Activated CD4-positive, alpha-beta T cell treated with anti-CD3 and anti-CD28 coated beads for 1 hour (primary cell): ENCODE measurements around the gene LPGAT1.
A peak's percentile ranks its signal among the peaks of the same experiment; 100 is the strongest.
"Not testable (repeated sequence)": the region's sequence is repeated elsewhere in the genome, so short reads cannot be mapped to it uniquely, and the experiment has no call there.

ENCODE experiments used
- DNase-seq: peaks from one replicate; pipeline ENCODE4 v3.0.0-alpha.2; 2020

Gene LPGAT1

GRCh38 chr1:211830328-211831142 is at the start of gene LPGAT1:
Gene LPGAT1 (minus strand): TSS chr1:211830763. CDS start chr1:211829296, 1,467 bp downstream.
- DNase-seq = peak; percentile 59

GRCh38 chr1:211879475-211879874 is 48.9 kb upstream of the LPGAT1 start:
- DNase-seq = no peak

GRCh38 chr1:211876851-211877590 is 46.5 kb upstream of the LPGAT1 start:
- DNase-seq = no peak

DNA sequence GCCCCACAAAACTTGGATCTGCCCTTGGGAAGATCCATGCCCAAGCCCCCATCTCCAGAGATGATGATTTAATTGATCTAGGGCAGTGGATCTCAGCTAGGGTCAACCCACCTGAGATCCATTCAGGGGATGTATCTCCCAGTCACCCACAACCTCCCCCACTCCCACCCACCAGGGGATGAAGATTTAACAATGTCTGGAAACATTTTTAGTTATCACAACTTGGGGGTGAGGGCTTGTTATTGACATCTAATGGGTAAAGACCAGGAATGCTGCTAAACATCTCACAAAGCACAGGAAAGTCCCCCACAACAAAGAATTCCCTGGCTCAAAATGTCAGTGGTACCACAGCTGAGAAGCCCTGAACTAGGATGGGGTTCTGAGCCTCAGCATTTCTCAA is 45.0 kb upstream of the LPGAT1 start:
- DNase-seq = no peak

- no peak for DNase-seq
Observed at GRCh38 chr1:211874521-211875347, 44.2 kb upstream of the LPGAT1 start.

GRCh38 chr1:211873731-211874130 is 43.2 kb upstream of the LPGAT1 start:
- DNase-seq = not testable (repeated sequence)

GRCh38 chr1:211870156-211870555 is 39.6 kb upstream of the LPGAT1 start:
- DNase-seq = no peak

GRCh38 chr1:211865180-211865579 is 34.6 kb upstream of the LPGAT1 start:
- DNase-seq = no peak

DNA sequence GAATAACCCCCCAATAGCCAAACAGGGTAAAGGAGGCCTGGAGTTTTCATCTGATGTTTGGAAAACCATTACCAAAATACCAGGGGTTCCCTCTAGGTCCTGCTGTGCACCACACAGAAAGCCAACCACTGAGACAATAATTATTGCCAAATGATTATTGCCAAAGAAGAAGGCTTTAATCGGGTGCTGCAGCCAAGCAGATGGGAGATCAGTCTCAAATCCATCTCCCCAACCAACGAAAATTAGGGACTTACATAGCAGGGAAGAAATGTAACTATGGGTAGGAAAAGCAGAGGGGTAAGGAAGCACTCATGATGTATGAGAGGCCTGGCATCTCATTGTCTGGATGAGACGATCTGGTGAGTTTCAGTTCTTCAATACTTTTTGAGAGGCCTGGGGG is 28.8 kb upstream of the LPGAT1 start:
- DNase-seq = no peak

GRCh38 chr1:211851174-211851573 is 20.6 kb upstream of the LPGAT1 start:
- no peak for DNase-seq

- no peak for DNase-seq
Observed at GRCh38 chr1:211843507-211844298, 13.1 kb upstream of the LPGAT1 start.

GRCh38 chr1:211843018-211843417 is 12.5 kb upstream of the LPGAT1 start:
- DNase-seq = no peak

DNA sequence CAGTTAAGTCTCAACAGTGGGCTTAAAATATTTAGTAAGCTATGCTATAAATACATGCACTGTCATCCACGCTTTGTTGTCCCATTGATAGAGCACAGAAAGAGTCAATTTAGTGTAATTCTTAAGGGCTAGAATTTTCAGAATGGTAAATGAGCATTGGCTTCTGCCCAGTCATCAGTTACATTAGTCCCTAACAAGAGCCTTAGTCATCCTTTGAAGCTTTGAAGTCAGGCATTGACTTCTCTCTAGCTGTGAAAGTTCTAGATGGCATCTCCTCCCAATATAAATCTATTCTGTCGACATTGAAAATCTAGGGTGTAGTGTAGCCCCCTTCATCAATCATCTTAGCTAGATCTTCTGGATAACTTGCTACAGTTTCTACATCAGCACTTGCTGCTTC is 12.0 kb upstream of the LPGAT1 start:
- DNase-seq = no peak

DNA sequence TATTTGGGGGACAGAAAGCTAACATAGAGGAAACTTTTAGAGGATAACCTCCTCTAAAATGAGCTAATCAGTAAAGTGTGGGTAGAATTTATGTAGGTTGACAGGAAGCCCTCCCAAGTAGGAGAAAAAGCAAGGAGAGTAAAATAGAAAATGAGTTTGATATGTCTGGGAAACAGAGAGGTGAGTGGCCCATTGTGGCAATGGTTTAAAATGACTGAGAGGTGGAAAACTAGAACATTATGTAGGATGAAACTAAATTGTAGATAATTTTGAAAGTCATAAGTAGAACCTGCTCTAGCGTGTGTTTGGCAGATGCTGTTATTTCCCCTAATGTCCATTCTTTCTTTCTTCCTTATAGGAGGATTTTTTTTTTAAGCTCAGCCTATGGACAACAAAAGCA is 8.5 kb upstream of the LPGAT1 start:
- DNase-seq = no peak

DNA sequence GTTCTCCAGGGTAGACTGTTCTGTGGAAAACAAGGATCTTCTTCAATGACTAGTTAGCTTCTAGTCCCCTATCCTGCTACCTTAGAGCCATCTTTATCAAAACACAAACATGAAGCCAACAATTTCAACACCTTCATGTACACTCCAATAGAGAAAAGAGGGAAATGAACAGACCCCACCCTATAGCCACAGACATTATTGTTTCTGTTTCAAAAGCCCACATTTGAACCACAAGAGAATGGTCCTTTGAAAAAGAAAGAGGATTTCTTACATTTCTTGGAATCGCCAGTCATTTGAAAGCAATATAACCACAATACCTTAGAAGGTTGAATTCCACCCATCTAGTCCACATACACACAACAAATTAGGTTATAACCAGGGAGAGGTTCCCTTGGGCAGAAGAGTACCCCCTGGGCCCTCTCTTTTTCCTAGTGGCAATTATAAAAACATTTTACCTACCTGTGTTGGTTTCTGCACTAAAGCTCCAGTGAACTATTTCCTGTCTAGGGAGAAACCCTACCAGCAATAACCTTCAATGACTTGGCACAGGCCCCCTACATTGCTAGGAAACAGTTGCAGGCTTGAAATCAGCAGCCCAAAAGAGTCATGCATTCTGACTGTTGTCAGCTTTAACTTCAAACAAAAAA is 2.7 kb upstream of the LPGAT1 start:
- no peak for DNase-seq

DNA sequence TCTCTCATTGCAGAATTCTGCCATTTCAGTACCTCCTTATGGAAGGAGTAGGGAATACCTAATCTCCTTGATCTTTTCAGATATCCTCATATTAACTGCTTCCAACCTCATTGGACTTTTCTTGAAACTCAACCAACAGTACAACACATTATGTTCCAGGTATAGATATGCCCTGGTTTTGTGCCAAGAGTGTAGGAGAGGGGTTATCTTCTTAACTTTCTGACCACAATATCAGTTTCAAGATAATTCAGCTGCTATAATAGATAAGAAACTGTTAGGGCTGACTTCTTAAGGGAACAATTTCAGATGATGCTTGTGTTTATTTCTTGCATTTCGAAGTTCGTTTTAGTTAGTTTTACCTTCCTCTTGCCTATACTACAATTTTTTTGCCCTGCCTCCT is 2.1 kb upstream of the LPGAT1 start:
- DNase-seq = no peak

DNA sequence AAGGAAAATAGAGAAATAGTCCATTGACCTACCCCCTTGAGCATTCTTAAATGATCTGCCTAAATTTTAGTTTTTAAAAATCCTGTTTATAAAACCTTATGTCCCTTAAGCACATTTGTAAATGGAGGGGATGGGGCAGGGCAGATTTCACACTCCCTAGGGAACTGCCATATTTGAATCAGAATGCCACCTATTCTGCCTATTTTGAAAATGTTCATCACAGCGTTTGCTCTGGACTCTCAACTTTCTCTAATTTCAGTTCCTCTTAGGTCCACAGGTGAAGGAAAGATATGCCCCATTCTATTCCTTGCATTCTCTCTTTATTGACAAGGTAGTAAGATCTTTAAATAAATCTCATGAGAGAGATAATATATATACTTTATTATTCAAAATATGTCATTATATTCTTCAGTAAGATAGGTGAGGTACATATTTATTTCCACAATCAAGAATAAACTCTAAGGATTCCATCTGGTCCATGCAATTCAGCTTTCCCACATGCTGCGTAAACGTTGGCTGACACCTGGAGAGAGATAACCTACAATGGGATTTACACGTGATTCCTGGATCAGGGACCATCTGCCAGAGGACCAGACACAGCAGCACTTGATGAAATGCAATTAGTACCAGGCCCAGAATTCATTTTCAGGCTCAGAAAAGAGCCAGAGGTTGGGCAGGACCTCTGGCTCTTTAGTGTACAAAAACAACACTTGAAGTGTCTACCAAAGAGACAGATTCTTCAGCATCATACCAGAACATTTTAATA is 1.2 kb upstream of the LPGAT1 start:
- DNase-seq = no peak

DNA sequence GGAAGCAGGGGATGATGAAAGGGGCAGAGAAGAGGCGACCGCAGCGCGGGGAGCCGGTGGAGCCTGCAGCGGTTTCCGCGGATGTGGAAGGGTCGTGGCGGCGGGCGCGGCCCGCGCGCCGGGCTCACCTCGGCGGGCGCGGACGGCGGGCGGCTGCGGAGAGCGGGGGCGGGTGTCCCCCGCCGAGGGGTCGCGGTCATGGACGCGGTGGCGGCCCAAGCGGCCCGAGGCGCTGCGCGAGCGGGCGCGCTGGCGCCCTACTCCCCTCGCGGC is 572 bp downstream of the LPGAT1 start:
- no peak for DNase-seq

DNA sequence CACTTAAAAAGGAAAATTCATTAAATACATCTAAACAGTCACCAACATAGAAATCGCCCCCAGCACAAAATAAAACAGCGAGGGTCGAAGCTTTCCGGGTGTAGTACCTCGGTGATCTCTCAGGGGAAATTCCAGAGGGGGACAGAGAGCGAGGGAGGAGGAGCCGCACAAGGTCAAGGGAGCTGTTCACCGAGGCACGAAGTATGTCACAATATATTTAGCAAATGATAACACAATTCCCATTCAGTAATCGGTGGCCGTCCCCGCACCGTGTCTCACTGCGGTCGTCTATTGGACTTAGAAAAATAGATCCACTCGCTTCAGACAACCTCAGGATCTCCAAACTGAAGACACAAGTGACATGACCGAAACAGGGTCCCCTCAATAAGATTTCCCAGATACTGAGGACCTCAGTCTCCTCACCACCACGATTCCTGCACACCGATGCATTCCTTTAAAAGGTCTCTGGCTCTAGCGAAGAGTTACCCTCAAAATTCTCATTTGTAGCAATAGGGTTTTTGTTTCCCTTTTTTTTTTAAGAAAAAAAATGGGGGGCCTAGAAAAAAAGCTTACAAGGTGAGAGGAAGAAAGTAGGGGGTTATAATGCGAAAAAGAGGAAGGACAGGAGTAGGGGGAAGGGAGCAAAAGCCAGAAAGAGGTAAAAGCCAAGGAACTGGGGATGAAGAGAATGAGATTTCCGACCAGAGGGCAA is 1.1 kb downstream of the LPGAT1 start:
- DNase-seq = no peak

- no peak for DNase-seq
Observed at GRCh38 chr1:211828584-211829342, 1.8 kb downstream of the LPGAT1 start.
